Measurements from ENCODE around the gene CRTAC1. TPM values are rescaled to one million over a fixed set of nuclear protein-coding genes. Genes with fewer than 3 reads are reported as not detected.
A peak's percentile ranks its signal among the peaks of the same experiment; 100 is the strongest.

CRTAC1 gene
- total RNA-seq, 4 donors from 2014 or later = 1.4 to 3.5 (median 2.3) TPM

GRCh38 chr10:98006266-98006665 is 24.2 kb downstream of the CRTAC1 start:
- no peak for TF ChIP-seq CTCF (IDR thresholded peaks at IDR 0.05)
- TF ChIP-seq POLR2A (IDR thresholded peaks at IDR 0.05) = no peak
- intact Hi-C loops (cut with DNase I; ENCODE audit: low total_unique reads) = no loop called here
- peak in 1 of 2 donors; percentile 20 for DNase-seq (ENCODE audit: low spot score in 2 of 2)
- no peak overlapping the region for H3K4me3 ChIP-seq (ENCODE audit: low read depth, poor library complexity, severe bottlenecking)
- WGBS, 2 donors = 7 to 26% methylated on average over 12 of the region's 12 CpGs

- WGBS, 2 donors = 85 to 90% methylated on average over 9 of the region's 9 CpGs
- no peak overlapping the region for H3K4me3 ChIP-seq (ENCODE audit: low read depth, poor library complexity, severe bottlenecking)
- intact Hi-C loops (cut with DNase I; ENCODE audit: low total_unique reads) = no loop called here
- DNase-seq (ENCODE audit: low spot score in 2 of 2) = peak in 1 of 2 donors; percentile 72
- TF ChIP-seq POLR2A (IDR thresholded peaks at IDR 0.05) (no peak), CTCF (IDR thresholded peaks at IDR 0.05) (no peak)
Observed at GRCh38 chr10:98001736-98002135, 28.7 kb downstream of the CRTAC1 start.

GRCh38 chr10:98000346-98000745 is 30.1 kb downstream of the CRTAC1 start:
- intact Hi-C loops (cut with DNase I; ENCODE audit: low total_unique reads) = no loop called here
- peak in 1 of 2 donors; percentile 62 for DNase-seq (ENCODE audit: low spot score in 2 of 2)
- no peak for TF ChIP-seq POLR2A (IDR thresholded peaks at IDR 0.05)
- no peak for TF ChIP-seq CTCF (IDR thresholded peaks at IDR 0.05)
- WGBS, 2 donors = 87 to 88% methylated on average over 11 of the region's 11 CpGs
- no peak overlapping the region for H3K4me3 ChIP-seq (ENCODE audit: low read depth, poor library complexity, severe bottlenecking)

GRCh38 chr10:97999923-98000248 is 30.5 kb downstream of the CRTAC1 start:
- DNase-seq (ENCODE audit: low spot score in 2 of 2) = peak in 1 of 2 donors; percentile 50
- no peak overlapping the region for H3K4me3 ChIP-seq (ENCODE audit: low read depth, poor library complexity, severe bottlenecking)
- WGBS, 2 donors = 38 to 66% methylated on average over 2 of the region's 2 CpGs
- intact Hi-C loops (cut with DNase I; ENCODE audit: low total_unique reads) = no loop called here
- TF ChIP-seq POLR2A (IDR thresholded peaks at IDR 0.05) (no peak), CTCF (IDR thresholded peaks at IDR 0.05) (no peak)

GRCh38 chr10:97999066-97999922 is 31.1 kb downstream of the CRTAC1 start:
- TF ChIP-seq CTCF (IDR thresholded peaks at IDR 0.05) = no peak
- no peak for TF ChIP-seq POLR2A (IDR thresholded peaks at IDR 0.05)
- WGBS, 2 donors = 68 to 73% methylated on average over 9 to 10 of the region's 10 CpGs

More at GRCh38 chr10:97999066-97999922, 31.1 kb downstream of the CRTAC1 start:
- no peak overlapping the region for H3K4me3 ChIP-seq (ENCODE audit: low read depth, poor library complexity, severe bottlenecking)
- peak in 1 of 2 donors; percentile 82 for DNase-seq (ENCODE audit: low spot score in 2 of 2)
- intact Hi-C loops (cut with DNase I; ENCODE audit: low total_unique reads) = no loop called here

Measured in lower leg skin (tissue), 4 donors.